Measurements from ENCODE around the gene IDE. TPM values are rescaled to one million over a fixed set of nuclear protein-coding genes. Genes with fewer than 3 reads are reported as not detected.
"Not testable (repeated sequence)": the region's sequence is repeated elsewhere in the genome, so short reads cannot be mapped to it uniquely, and the experiment has no call there.

Gene IDE
- total RNA-seq, 1 experiment from 2014 or later, result 72.9 TPM

- no peak for DNase-seq (ENCODE audit: low spot score)
Measured at GRCh38 chr10:92490387-92490786, 83.5 kb downstream of the IDE start.

- no peak for DNase-seq (ENCODE audit: low spot score)
Measured at GRCh38 chr10:92486637-92487036, 87.3 kb downstream of the IDE start.

GRCh38 chr10:92483539-92483938 lies 90.4 kb downstream of the IDE start:
- no peak for DNase-seq (ENCODE audit: low spot score)

GRCh38 chr10:92480413-92480812 lies 93.5 kb downstream of the IDE start:
- no peak for DNase-seq (ENCODE audit: low spot score)

GRCh38 chr10:92479547-92479946 lies 94.3 kb downstream of the IDE start:
- no peak for DNase-seq (ENCODE audit: low spot score)

- DNase-seq (ENCODE audit: low spot score), result no peak
Measured at GRCh38 chr10:92478536-92478935, 95.4 kb downstream of the IDE start.

GRCh38 chr10:92475357-92475868 lies 98.5 kb downstream of the IDE start:
- DNase-seq (ENCODE audit: low spot score), result no peak

- DNase-seq (ENCODE audit: low spot score), result no peak
Measured at GRCh38 chr10:92470026-92470425, 103.9 kb downstream of the IDE start.

GRCh38 chr10:92464364-92464763 lies 109.5 kb downstream of the IDE start:
- no peak for DNase-seq (ENCODE audit: low spot score)

- no peak for DNase-seq (ENCODE audit: low spot score)
Measured at GRCh38 chr10:92463582-92463981, 110.3 kb downstream of the IDE start.

- not testable (repeated sequence) for DNase-seq (ENCODE audit: low spot score)
Measured at GRCh38 chr10:92454955-92455354, 118.9 kb downstream of the IDE start.

GRCh38 chr10:92452313-92452712 lies 121.6 kb downstream of the IDE start:
- DNase-seq (ENCODE audit: low spot score), result no peak

GRCh38 chr10:92451431-92451830 lies 122.5 kb downstream of the IDE start:
- no peak for DNase-seq (ENCODE audit: low spot score)

GRCh38 chr10:92450896-92451295 lies 123.0 kb downstream of the IDE start:
- no peak for DNase-seq (ENCODE audit: low spot score)

- no peak for DNase-seq (ENCODE audit: low spot score)
Measured at GRCh38 chr10:92440578-92440977, 133.3 kb downstream of the IDE start.

GRCh38 chr10:92438220-92438619 lies 135.7 kb downstream of the IDE start:
- DNase-seq (ENCODE audit: low spot score), result no peak

GRCh38 chr10:92436611-92437010 lies 137.3 kb downstream of the IDE start:
- DNase-seq (ENCODE audit: low spot score), result no peak

GRCh38 chr10:92436065-92436464 lies 137.8 kb downstream of the IDE start:
- not testable (repeated sequence) for DNase-seq (ENCODE audit: low spot score)

- DNase-seq (ENCODE audit: low spot score), result no peak
Measured at GRCh38 chr10:92434385-92434784, 139.5 kb downstream of the IDE start.

GRCh38 chr10:92432596-92432995 lies 141.3 kb downstream of the IDE start:
- no peak for DNase-seq (ENCODE audit: low spot score)

- no peak for DNase-seq (ENCODE audit: low spot score)
Measured at GRCh38 chr10:92430103-92430502, 143.8 kb downstream of the IDE start.

GRCh38 chr10:92421550-92421949 lies 152.3 kb downstream of the IDE start:
- no peak for DNase-seq (ENCODE audit: low spot score)

- DNase-seq (ENCODE audit: low spot score), result no peak
Measured at GRCh38 chr10:92420546-92421275, 153.2 kb downstream of the IDE start.

Data from A172 (cell line).